Activated naive CD4-positive, alpha-beta T cell treated with Interleukin-2 at 50 U/mL for 16 hours (primary cell): ENCODE data around the gene SLC6A6.

ENCODE experiments used
- DNase-seq: peaks from one replicate; pipeline ENCODE4 v3.0.0-alpha.2; 2020

Gene SLC6A6

GRCh38 chr3:14439501-14440167, 37.2 kb downstream of the SLC6A6 start:
- no peak for DNase-seq

DNA sequence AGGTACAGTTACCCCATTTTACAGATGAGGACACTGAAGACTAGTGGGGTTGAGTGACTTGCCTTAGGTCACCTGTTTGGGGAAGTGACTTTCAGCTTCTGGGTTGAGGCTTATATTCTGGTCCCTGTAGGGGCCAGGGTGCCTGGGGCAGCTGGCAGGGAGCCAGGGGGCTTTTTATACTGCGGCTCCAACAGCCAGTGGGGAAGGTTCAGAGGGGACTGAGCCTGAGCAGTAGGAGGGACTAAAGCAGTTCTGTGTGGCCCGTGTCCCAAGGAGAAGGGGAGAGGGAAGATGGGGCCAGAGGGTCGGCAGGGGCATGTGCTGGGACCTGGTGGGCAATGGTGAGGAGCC, 37.7 kb downstream of the SLC6A6 start:
- DNase-seq: no peak

DNA sequence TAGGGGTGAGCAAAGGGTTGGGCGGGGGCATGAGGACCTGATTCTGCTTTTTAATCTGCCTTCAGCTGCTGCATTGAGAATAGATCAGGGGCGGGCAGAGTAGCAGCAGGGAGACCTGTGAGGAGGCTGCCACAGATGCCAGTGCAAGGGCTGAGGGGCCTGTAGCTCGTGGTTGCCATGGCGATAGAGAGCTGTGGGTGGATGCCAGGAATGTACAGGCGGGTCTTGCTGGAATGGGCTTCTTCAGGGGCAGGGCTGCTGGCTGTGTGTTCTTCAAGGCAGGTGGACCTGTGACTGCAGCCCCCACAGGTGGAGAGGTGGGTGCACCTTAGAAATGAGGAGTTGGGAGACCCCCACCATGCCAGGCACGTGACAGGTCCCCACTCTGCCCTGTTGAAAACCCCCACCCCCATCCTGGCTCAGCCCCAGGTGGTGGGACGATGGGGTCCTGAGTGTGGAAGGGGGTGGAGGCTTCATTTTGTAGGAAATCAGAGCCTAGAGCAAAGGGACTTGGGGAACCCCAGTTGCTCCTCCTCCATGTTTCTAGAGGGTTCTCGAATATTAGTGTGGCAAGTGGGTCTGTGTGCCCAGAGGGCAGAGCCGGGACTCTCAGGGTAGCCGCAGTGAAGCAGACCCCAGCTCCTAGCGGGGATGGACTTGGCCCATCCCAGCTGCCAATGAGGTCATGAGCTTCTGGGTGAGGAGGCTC, 38.3 kb downstream of the SLC6A6 start:
- DNase-seq: no peak

- no peak for DNase-seq
Observed at GRCh38 chr3:14441240-14441919, 39.0 kb downstream of the SLC6A6 start.

- no peak for DNase-seq
Observed at GRCh38 chr3:14441920-14442300, 39.5 kb downstream of the SLC6A6 start.

DNA sequence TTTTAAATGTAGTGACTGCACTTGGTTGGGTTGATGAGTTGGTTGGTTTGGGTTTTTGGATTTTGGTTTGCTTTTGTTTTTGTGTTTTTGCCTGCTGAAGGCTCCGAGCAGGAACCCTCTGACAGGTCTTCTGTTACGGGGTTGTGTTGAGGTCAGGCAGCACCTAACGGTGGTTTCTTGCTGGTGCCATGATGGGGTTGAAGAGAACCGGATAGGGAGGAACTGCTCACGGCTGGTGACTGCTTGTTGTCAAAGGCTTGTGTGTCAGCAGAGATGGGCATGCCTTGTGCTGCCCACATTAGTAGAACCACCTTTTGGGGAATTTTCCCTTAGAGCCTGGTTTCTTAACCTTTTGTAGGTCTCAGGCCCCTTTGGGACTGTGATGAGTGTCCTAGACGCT, 42.0 kb downstream of the SLC6A6 start:
- DNase-seq: no peak

DNA sequence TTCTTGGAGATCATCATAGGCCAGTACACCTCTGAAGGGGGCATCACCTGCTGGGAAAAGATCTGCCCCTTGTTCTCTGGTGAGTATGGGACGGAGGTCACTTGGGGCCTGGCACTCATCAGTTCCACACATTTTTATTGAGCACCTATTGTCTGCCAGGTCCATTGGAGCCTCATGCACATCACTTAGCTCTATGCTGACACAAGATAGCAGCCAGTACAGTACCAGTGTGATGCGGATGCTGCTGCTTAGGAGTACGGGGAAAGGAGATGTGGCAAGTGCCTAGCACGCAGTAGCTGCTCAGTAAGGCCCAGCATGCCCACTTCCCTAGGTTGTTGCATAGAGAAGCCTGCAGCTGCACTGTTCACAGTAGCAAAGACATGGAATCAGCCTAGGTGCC, 43.4 kb downstream of the SLC6A6 start:
- DNase-seq: no peak

GRCh38 chr3:14446988-14447570, 44.7 kb downstream of the SLC6A6 start:
- DNase-seq: no peak

GRCh38 chr3:14448063-14448462, 45.7 kb downstream of the SLC6A6 start:
- no peak for DNase-seq

GRCh38 chr3:14448756-14449727, 46.6 kb downstream of the SLC6A6 start:
- no peak for DNase-seq

GRCh38 chr3:14450506-14450905, 48.1 kb downstream of the SLC6A6 start:
- DNase-seq: no peak

GRCh38 chr3:14450922-14451606, 48.7 kb downstream of the SLC6A6 start:
- DNase-seq: no peak

GRCh38 chr3:14451844-14452739, 49.7 kb downstream of the SLC6A6 start:
- DNase-seq: no peak

DNA sequence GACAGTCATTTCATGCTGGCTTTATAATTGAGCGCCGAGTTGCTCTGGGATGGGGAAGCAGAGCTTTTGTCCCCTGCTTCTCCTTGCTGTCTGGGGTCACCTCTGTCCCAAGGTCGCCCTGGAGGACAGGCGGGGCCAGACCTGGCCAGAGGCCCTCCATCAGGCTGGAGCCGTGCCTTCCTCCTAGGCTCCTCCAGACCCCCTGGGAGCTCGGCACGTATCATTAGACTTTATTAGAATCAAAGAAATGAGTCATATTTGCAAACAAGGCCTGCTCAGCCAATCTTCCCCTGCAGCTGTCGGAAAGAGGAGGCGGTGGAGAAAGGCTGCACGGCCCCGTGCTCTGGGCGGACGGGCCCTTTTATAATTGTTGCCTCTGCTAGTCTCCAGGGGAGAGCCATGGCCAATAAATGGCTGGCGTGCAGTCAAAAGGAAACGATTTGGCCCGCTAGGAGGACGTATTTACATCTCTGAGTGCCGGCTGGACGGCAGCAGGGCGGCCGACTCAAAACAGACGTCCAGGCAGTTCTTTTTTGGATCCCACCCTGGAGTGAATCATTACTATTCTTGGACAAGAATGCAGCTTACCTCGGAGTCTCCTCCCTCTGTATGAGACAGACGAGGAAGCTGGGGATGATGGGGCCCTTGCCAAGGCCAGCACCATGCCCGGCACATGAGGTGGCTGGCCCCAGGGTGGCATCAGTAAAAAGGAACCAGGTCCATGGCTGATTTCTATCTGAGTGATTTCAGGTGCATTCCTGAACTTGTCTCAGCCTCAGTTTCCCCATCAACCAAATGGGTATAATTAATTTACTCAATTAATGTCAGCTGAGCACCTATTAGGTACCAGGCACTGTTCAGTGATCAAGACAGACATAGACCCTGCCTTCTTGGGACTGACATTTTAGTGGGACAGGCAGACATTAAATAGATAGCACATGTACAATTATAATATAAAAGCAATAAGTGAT, 50.6 kb downstream of the SLC6A6 start:
- no peak for DNase-seq

- no peak for DNase-seq
Observed at GRCh38 chr3:14453876-14454638, 51.7 kb downstream of the SLC6A6 start.

GRCh38 chr3:14454639-14455310, 52.4 kb downstream of the SLC6A6 start:
- no peak for DNase-seq

DNA sequence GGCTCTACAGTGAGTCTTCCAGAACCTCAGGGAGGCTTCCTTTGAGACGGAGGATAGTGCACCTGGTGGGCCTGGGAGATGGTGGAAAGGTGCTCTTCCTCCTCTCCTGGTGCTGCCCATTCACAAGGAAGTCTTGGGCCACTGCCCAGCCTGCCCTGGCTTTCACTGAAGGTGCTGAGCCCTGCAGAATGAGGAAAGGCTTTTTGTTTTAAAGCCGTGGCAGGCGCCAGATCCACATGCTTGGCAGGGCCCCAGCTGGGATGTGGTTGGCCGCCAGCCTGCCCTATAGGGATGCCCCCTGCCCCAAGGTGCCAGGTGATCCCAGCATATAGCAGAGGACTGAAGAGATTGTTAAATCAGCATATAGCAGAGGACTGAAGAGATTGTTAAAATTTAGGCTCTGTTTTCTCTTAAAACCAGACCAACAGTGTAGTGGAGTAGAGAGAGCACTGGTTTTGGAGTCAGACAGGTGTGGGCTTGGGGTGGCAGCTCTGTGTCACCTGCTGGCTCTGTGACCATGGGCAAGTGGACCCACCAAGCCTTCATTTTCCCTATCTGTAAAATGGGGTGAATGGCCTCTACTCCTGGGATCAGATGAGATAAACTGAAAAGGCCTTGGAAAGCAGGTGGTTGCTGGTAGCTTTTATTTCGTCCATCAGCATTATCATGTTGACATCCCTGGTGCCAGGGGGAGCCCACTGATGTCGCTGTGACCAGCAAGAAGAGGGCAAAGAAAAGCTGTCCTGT, 53.3 kb downstream of the SLC6A6 start:
- DNase-seq: no peak

GRCh38 chr3:14456794-14457193, 54.4 kb downstream of the SLC6A6 start:
- no peak for DNase-seq
